Activated CD8-positive, alpha-beta memory T cell treated with anti-CD3 and anti-CD28 coated beads, Interleukin-2, amount 50 U/mL, for 48 hours (primary cell): ENCODE data around the gene NUP153.
"Not testable (repeated sequence)": the region's sequence is repeated elsewhere in the genome, so short reads cannot be mapped to it uniquely, and the experiment has no call there.

Experiments used
- DNase-seq: peaks from one replicate; pipeline ENCODE4 v3.0.0-alpha.2; 2020

The NUP153 gene

DNA sequence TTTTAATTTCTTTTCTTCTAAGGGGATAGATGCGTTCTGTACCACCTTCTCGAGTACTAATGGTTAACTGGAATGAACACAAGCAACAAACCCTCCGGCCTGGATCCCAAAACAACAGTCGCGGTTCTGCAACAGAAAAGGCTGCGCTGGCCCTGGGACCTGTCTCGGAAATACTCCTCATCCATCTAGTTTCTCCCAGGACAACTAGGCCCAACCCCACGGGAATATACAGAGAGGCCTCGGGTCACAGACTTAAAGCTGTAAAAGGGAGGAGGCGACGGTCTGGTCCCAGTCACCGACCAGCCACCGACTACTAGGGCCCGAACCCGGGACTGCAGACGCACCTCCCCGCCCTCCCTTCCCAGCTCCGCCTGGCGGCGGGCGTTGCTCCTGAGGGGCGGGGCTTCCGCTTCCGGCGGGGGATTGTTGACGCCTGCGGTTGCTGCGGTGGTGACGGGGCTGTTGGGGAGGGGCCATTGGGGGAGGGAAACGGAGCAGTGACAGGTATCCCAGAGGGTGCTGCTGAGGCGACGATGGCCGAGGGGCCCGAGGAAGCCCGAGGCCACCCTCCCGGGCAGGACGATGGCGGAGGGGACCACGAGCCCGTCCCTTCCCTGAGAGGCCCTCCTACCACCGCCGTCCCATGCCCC lies 106.7 kb downstream of the NUP153 start, which contains the start of gene FAM8A1:
TSS of gene FAM8A1 (plus strand) at position 426 of the 650 bp plus-strand sequence. CDS start at position 534, 108 bp downstream.
- DNase-seq: peak; percentile 98

DNA sequence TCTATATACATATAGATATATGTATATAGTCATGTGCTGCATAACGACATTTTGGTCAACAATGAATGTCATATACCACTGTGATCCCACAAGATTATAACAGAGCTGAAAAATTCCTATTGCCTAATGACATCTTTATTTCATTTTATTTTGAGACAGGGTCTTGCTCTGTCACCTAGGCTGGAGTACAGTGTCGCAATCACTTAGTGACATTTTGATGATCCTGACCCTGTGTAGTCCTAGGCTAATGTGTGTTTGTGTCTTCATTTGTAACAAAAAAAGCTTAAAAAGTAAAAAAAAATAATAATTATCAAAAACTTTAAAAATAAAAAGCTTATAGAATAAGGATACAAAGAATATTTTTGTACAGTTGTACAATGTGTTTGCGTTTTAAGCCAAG lies 110.6 kb downstream of the NUP153 start:
- DNase-seq: no peak

DNA sequence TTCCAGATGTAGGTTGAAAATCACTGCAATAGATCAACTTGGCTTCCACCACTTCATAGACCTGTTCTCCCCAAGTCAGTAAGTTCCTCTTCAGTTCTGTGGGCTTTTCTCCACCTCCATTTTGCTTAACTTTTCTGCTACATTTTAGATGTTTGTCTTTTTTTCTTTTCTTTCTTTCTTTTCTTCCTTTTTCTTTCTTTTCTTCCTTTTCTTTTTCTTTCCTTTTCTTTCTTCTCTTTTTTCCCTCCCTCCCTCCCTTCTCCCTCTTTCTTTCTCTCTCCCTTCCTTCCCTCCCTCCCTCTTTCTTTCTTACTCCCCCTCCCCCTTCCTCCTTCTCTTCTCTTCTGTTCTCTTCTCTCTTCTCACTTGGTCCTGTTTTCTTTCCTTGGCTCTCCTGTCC lies 113.5 kb downstream of the NUP153 start:
- DNase-seq: no peak

DNA sequence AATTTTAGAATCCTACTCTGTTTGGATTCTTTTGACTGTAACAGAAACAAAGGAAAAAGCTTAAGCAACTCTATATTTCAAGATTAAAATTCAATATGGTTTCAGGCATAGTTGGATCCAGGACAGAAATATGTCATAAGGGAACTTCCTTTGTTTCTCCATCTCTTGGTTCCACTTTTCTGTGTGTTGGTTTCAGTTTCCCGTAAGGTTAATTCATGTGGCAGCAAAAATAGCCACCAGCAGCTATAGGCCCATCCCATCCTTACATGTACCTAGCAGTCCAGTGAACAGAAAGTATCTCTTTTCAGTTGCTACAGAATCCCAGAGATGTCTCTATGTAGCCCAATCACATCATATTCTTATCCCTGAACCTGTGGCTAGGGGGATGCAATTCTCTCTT lies 115.4 kb downstream of the NUP153 start:
- no peak for DNase-seq

DNA sequence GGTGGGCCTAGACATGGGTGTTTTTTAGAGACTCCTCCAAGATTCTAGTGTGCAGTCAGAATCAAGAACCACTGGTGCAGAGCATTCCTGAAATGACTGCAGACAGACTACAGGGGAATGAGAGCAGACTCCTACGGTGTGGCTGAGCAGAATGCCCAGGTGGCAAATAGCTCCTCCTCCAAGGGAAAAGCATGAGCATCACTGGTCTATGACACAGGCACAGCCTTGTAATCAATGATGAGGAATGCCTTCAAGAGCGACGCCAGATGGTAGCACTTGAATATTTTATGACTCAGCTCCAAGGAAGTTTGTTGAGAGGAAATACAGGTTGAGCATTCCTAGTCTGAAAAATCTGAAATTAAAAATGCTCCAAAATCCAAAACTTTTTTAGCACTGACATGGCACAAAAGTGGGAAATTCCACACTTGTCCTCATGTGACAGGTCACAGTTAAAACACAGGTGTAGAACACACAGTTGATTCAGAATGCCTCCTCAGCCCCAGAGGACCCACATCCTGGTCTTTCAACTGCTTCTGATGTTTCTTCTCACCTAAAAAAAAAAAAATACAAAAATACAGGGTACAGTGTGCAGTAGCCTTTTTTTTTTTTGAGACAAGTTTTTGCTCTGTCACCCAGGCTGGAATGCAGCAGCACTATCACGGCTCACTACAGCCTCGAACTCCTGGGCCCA lies 117.2 kb downstream of the NUP153 start:
- no peak for DNase-seq

DNA sequence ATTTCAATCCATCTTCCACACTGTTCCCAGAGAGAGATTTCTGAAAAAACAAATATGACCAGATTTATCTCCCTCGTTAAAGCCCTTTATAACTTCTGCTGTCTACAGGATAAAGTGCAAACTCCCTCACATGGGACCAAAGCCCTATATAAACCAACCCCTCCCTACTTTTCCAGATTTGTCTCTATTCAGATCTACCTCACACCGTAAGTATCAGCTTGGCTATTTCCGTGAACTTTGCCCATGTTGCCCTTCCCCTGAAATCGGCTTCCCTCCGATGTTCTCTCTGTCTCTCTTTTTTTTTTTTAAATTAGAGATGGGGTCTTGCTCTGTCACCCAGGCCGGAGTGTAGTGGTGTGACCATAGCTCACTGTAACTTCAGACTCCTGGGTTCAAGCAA lies 118.7 kb downstream of the NUP153 start:
- DNase-seq: no peak

DNA sequence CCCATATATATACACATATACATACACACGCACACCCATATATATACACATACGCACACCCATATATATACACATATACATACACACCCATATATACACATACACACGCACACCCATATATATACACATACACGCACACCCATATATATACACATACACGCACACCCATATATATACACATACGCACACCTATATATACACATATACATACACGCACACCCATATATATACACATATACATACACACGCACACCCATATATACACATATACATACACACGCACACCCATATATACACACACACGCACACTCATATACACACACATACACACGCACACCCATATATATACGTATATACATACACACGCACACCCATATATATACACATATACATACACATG lies 120.1 kb downstream of the NUP153 start:
- DNase-seq: not testable (repeated sequence)

DNA sequence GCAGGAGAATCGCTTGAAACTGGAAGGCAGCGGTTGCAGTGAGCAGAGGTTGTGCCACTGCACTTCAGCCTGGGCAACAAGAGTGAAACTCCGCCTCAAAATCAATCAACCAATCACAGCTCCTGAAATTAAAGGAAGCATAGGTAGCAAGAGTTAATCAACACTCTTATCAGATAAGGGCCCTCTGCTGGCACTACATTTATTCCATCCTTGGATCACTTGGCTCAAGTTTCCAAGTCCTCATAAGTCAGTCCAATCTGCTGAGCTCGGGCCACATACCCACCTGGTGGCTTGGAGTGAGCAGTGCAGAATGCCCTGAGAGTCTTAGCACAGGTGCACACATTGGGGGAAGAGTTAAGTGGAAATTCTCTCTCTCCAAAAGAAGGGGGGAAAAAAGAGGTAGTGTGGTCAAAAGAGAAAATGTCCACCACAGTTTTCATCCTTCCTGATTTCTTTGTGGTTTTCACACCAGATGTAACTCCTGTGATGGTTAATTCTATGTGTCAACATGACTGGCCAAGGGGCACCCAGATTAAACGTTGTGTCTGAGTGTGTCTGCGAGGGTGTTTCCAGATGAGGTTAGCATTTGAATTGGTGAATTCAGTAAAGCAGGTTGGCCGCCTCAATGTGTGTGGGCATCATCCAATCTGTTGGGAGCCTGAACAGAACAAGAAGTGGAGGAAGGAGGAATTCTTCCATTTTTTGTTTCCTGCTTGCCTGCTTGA lies 120.8 kb downstream of the NUP153 start:
- DNase-seq: no peak

DNA sequence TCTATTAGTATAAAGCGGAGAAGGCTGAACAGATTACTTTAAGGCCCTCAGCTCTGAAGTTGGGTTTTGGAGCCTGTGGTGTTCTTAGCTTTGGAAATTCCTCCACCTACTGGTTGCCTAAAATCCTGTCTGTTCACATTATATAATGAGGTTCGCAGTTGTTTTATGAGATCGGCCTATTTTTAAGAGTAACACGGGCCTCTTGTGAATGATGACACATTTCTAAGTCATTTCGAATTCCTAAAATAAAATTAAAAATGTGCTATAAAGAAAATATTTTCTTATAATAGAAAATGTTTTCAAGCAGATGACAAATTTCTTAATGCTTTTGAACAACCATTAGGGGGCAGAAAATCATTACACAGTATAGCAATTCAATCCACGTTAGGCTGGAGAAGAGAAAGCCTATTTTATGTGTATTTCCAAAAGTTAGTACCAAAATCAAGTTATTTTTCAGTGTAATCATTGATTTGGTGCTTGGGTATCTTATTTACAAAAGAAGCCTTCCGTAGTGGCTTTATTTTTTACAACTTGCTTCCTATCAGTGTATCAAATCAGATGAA lies 122.4 kb downstream of the NUP153 start:
- DNase-seq: no peak

DNA sequence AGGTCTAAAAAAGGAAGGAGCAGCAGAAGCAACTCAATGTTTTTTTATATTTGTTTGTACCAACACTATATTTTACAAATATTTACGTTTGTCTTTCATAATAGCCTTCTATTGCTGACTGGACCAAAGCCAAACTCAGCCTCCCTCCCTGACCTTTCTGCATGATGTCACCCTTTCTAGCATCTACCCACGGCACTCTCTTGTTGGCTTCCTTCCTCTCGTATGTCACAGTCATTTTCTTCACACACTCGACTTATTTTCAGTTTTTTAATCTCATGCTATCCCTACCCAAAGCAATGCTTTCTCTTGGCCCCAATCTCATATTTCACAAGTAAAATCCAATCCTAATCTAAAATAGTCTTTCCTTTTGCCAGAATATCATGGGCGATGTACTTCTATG lies 122.9 kb downstream of the NUP153 start:
- no peak for DNase-seq

DNA sequence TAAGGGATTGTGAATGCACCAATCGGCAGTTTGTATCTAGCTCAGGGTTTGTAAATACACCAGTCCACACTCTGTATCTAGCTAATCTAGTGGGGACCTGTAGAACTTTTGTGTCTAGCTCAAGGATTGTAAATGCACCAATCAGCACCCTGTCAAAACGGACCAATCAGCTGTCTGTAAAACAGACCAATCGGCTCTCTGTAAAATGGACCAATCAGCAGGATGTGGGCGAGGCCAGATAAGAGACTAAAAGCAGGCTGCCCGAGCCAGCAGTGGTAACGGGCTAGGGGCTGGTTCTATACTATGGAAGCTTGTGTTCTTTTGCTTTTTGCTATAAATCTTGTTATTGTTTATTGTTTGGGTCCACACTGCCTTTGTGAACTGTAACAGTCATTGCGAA lies 125.4 kb downstream of the NUP153 start:
- DNase-seq: not testable (repeated sequence)

DNA sequence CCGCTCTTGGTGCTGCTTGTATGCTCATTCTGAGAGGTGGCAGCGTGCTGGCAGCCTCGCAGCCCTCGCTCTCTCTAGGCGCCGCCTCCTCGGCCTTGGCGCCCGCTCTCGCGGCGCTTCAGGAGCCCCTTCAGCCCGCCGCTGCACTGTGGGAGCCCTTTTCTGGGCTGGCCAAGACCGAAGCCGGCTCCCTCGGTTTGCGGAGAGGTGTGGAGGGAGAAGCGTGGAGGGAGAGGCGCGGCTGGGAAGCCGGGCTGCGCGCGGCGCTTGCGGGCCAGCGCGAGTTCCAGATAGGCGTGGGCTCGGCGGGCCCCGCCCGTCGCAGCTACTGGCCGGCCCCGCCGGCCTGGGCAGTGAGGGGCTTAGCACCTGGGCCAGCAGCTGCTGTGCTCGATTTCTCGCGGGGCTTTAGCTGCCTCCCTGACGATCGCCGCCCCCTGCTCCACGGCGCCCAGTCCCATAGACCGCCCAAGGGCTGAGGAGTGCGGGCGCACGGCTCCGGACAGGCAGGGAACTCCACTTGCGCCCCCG lies 126.1 kb downstream of the NUP153 start:
- DNase-seq: peak; percentile 73

DNA sequence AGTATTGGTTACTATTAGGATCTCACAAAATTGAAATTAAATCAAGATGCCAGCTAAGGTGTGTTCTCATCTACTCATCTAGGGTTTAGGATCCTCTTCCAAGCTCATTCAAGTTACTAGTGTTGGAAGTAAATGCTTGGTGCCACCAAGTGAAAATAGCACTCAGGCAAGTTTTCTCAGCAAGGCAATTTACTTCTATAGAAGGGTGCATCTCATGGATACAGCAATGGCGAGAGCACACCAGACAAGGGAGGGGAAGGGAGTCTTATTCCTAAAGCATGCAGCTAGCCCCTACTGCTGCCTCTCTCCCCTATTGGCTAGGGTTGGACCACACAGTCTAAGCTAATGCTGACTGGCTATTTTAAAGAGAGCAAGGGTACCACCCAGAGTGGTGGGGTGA lies 129.7 kb downstream of the NUP153 start:
- no peak for DNase-seq

DNA sequence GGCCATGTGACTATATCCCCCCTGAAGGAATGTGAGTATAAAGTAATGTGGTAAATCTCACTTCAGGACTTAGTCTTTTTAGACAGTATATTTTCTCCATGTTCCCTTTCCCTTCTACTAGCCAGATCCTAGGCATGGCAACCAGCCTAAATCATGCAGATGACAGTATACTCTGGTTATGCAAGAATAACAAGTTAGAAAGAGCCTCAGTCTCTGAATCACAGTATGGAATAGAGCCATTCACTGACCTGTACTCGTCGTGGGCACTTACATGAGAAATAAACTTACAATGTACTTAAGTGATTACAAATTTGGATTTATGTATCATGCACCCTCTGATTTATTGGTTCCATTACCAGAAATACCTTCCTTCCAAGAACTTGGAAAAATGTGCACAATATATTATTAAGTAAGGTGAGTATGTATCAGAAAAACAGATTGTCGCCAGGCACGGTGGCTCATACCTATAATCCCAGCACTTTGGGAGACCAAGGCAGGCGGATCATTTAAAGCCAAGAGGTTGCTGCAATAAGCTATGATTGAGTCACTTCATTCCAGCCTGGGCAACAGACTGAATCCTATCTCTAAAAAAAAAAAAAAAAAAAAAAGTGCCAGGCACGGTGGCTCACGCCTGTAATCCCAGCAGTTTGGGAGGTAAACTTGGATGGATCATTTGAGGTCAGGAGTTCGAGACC lies 131.7 kb downstream of the NUP153 start:
- DNase-seq: no peak

DNA sequence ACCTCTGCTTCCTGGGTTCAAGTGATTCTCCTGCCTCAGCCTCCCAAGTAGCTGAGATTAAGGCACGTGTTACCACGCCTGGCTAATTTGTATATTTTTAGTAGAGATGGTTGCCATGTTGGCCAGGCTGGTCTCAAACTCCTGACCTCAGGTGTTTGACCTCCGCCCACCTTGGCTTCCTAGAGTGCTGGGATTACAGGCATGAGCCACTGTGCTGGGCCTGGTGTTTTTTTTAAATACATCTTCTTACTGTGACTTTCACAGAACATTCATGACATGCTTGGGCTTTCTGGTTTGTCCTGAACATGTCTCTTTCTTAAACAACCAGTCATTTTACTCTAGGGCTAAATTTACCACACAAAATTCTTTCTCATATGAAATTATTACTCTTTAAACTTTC lies 141.3 kb downstream of the NUP153 start:
- DNase-seq: no peak
